ENCODE results near the gene PLK2. TPM values are rescaled to one million over a fixed set of nuclear protein-coding genes. Genes with fewer than 3 reads are reported as not detected.

PLK2 gene
- total RNA-seq, result 34.9 TPM

DNA sequence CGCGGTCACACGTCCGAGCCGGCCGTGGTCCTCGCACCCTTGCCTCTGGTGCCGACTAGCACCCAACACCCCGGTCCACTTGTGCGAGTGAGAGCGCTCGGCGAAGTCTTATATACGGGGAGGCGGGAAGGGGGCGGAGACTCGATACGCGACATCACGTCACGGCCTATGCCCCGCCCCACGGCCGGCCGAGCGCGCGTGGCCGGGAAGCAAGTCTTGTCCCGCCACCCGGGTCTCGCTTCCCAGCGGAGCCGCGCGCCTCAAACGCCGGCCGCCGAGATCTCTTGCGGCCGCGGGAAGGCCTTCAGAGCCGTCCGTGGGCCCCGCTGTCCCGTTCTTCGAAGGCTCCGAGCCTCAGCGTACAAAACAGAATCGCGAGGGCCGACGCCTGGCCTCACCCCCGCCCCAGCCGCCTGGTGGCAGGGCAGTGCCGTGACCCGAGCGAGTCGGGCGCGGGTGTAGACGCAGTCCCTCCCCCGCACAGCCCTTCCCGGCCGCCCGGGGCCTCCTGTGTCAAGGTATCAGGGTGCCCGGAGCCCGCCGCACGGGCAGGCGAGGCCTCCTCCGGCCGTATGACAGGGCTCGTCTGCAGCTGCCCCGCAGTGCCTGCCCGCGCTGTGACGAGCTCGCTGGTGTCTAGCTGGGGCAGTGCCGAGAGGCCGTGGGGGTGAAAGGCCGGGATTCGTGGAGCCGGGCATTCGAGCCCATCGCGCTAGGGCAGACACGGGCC is at the start of gene PLK2:
PLK2 (minus strand) TSS at position 85 of the 730 bp plus-strand sequence. CDS start 127 bp downstream, outside the sequence.
- peak; percentile 95 for DNase-seq (ENCODE audit: low spot score)

DNA sequence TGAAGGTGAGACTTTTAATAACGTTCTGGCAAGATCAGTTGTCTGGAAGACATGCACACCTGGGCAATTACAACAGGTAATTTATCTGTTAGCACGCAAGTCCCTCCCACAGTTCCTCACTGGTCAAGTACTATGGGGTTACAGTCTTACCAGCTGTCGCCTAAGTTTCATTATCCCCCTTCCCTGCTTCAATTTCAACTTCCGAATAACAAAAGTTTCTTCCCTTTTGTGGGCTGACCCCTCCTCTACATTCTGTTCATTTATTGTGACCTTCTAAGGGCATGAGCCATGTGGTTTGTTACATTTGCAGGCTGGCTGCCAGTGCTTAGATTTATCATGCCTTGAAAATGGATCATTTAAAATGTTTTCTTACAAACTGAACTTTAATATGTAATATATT is 47.8 kb upstream of the PLK2 start:
- DNase-seq (ENCODE audit: low spot score), result no peak

DNA sequence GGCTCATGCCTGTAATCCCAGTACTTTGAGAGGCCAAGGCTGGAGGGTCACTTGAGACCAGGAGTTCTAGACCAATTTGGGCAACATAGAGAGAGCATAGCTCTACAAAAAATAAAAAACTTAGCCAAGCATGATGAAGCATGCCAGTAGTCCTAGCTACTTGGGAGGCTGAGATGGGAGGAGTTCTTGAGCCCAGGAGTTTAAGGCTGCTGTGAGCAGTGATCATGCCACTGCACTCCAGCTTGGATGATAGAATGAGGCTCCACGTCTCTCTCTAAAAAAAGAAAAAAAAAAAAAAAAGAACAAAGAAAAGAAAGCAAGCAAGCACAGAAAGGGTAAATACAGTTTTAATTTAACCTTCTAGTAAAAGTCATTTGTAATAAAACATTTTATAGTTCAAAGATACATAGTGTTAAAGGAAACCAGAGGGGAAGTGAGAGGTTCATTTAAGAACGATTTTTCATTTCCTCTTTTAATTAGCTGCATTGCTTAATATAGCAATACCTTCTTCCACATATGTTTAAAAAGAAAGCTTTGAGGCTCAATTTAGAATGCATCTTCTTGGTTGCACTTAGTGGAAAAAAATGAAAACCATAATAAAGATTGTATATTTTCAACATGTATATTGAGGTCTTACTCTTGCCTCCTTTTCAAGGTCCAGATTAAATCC is 46.2 kb upstream of the PLK2 start:
- no peak for DNase-seq (ENCODE audit: low spot score)

GRCh38 chr5:58505502-58505901 is 45.6 kb upstream of the PLK2 start:
- no peak for DNase-seq (ENCODE audit: low spot score)

DNA sequence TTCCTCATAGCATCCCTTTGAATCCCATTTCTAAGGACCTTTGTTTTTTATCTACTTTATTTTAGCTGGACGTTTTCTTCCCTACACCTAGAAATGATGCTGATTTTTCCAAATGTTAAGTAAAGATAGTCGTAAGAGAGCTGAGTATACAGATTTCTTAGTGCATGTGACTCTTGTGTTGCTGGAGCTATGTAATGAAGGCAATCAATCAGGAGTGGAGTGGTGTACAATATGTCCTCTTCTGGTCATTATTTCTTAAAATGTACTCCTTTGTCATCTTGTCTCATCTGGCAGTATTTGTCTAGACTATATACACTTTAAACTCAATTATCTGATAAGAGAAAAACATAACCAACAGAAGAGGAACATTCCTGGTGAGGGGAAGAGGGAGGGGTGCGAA is 44.9 kb upstream of the PLK2 start:
- no peak for DNase-seq (ENCODE audit: low spot score)

DNA sequence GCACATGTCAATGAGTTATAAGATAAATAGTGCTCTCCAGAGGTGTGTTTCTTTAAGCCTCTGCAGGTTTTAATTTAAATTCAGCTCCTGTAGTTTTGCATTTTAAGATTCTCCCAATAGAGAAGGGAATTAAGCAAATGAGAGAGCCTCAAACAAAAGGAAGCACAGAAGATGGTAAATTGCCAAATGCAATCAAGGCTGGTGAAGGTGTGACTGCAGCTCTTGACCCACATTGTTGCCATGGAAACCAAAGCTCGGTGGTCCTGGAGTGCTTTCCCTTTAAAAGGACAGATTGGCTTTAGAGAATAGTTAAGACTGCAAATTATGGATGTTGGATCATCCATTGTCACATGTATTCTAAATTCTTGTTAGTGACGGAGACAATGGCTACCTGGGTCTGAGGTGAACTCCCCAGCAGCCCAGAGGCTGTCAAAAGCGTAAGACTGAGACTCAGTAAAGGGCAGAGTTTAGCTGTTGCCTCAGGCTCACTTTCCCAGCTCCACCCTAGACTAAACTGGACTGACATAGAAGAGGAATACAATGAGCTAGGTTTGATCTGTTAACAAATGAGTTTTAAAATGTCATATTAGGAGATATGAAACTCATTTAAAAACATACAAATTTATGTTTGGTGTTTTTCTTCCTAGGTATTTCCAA is 43.6 kb upstream of the PLK2 start:
- DNase-seq (ENCODE audit: low spot score), result no peak

GRCh38 chr5:58501778-58502417 is 42.0 kb upstream of the PLK2 start:
- no peak for DNase-seq (ENCODE audit: low spot score)

DNA sequence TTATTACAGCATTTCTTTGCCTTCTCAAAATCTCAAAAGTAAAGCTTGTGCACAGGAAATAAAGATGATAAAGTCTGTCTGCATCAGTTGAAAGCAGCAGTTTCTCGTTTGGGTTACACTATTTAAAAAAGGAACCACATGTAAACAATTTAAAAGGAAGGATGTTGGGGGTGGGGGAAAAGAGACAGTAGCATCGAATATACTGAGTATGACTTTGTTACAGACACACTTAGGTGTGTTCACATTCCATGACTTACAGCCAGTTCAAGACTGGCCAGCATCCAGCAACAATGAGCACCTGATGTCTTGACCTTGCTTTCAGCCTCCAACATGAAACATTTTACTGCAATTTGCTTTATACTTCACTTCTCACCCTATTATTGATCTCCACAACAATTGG is 40.1 kb upstream of the PLK2 start:
- DNase-seq (ENCODE audit: low spot score), result peak; percentile 69

DNA sequence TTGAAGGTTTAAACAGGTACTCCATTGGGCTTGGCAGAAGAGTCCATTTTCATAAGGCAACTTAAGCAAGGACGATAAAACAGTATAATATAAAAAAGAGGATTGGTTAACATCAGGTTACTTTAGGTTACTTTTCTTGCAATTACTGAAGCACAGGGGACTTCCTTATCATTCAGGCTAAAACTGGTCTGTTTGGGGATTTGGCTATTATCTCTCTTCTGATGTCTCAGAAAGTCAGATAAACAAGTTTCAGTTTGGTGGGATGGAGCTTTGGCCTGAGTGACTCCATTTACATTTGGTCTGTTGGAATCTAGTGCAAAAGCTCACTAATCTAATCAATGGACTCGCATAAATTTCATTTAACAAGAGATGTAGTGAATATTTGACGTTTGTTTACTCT is 39.3 kb upstream of the PLK2 start:
- DNase-seq (ENCODE audit: low spot score), result no peak

- DNase-seq (ENCODE audit: low spot score), result peak; percentile 39
Measured at GRCh38 chr5:58498340-58498942, 38.6 kb upstream of the PLK2 start.

GRCh38 chr5:58497921-58498320 is 38.0 kb upstream of the PLK2 start:
- DNase-seq (ENCODE audit: low spot score), result no peak

- no peak for DNase-seq (ENCODE audit: low spot score)
Measured at GRCh38 chr5:58497386-58497785, 37.5 kb upstream of the PLK2 start.

- no peak for DNase-seq (ENCODE audit: low spot score)
Measured at GRCh38 chr5:58496488-58496887, 36.6 kb upstream of the PLK2 start.

DNA sequence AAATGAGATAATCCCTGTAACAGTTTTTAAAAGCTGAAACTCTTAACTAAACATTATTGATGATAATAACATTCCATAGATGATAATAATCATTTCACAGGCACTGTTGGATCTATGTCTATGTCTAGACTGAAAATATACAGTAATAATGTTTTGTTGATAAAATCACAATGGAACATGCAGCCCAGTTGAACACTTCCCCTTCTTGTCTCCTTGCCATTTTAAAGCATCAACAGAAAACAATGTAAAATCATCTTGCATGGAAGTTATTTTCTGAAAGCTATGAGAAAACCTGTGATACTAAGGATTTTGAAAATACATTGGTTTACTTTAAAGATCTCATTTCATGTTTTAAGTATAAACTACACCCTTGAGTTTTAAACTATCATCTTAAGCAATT is 33.3 kb upstream of the PLK2 start:
- DNase-seq (ENCODE audit: low spot score), result no peak

DNA sequence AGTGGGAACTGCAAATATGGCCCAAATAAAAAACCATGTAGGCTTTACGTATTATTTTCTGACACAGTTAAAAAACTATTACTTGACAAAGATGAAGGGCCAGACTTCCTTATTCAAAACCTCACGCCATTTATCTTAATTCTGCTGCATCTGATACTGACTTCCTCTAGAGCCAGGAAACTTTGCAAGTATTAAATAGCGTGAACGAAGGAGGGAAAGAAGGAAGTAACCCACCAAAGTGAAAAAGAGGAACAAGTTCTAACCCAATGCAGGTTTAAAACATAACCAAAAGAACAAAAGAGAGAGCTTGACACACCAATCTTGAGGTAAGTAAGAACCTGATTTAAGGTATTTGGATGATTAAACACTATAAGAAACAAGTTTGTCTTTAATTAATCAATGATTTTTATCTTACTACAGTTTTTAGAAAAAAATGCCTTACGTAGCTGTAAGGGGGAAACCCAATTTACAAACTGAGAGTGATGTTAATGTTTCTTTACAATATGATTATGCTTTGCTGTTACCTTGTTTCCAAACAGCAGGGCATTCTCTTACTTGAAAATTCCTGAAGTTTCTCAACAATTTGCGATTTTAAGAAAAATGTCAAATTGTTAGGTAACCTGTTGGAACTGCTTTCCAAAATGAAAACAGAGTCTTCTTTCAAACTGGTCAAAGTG is 31.5 kb upstream of the PLK2 start, which contains the start of gene GAPT:
GAPT (plus strand) TSS at position 220 of the 677 bp plus-strand sequence. CDS start 3,102 bp downstream, outside the sequence.
- no peak for DNase-seq (ENCODE audit: low spot score)

DNA sequence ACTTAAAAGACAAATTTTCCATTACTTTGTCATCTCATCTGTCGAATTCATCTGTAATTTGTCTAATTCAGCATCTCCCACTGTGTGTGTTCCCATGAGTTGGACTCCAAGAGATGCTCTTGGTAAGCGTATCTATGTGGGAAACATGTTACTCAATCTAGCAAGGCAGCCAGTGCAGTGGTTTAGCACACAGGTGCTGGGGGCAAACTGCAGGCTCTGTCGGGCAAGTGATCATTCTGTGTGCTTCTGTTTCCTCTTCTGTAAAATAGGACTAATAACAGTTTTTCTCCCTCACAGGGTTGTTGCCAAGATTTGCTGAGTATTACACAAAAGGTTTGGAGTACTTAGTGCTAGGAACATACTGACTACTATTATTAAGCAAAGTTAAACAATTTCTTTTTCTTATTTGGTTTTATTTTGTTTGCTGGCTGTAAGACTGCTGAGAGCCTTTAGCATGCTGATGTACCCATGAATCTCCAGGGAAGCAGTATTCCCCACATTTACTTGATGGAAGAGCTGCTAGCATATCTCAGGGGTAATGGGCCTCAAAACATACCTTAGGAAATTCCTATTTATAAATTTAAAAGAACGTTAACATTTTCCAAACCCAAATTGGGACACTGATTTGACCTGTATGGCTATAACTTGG is 30.6 kb upstream of the PLK2 start:
- DNase-seq (ENCODE audit: low spot score), result no peak

- DNase-seq (ENCODE audit: low spot score), result no peak
Measured at GRCh38 chr5:58486290-58486689, 26.4 kb upstream of the PLK2 start.

- DNase-seq (ENCODE audit: low spot score), result no peak
Measured at GRCh38 chr5:58484505-58484904, 24.6 kb upstream of the PLK2 start.

DNA sequence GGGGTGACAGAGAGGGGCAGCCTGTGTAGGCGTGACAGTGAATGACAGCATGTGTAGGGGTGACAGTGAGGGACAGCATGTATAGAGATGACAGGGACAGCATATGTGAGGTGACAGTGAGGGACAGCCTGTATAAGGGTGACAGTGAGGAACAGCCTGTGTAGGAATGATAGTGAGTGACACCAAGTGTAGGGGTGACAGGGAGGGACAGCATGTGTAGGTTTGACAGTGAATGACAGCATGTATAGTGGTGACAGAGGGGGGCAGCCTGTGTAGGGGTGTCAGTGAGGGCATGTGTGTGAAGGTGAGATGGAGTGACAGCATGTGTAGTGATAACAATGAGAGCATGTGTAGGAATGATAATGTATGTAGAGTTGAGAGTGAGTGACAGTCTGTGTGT is 22.6 kb upstream of the PLK2 start:
- no peak for DNase-seq (ENCODE audit: low spot score)

DNA sequence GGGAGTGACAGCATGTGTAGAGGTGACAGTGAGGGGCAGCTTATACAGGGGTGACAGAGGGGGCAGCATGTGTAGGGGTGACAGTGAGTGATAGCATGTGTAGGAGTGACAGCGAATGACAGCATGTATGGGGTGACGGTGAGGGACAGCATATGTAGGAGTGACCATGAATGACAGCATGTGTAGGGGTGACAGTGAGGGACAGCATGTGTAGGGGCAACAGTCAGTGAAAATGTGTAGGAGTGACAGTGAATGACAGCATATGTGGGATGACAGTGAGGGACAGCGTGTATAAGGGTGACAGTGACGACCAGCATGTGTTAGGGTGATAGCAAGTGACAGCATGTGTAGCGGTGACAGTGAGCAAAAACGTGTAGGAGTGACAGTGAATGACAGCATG is 21.9 kb upstream of the PLK2 start:
- DNase-seq (ENCODE audit: low spot score), result no peak

Data from mucosa of gallbladder (tissue), 1 donor.